ENCODE data around the gene SHISAL2A. TPM values are rescaled to one million over a fixed set of nuclear protein-coding genes. Genes with fewer than 3 reads are reported as not detected.

The SHISAL2A gene
- total RNA-seq, 1 donor from 2014 or later = 1.4 TPM

DNA sequence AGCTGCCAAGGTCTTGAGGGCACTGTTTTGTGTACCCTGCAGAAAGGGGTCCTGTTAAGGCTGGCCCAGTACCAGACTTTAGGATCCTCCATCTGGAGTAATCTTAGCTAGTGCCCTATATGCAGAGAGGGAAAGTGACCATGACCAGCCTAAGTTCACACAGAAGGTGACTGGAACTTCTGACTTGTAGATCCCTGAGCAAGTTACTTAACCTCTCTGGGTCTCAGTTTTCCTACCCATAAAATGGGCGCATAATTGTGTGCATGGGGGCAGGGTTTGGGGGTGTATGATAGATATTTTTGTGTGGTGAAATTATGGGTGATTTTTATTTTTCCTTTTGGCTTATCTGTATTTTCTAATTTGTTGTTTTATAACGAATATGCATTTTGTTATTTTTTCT, 3.3 kb upstream of the SHISAL2A start:
- Mint-ChIP-seq H3K9me3 (no peaks in the 10 kb centered on the region), H3K4me3 (no peak overlapping the region), H3K4me1 (peaks cover 19% of the 10 kb centered on the region), H3K27me3 (ENCODE audit: low read depth) (peaks cover 23% of the 10 kb centered on the region), H3K36me3 (no peaks in the 10 kb centered on the region), H3K27ac (no peak overlapping the region)
- TF ChIP-seq, protein P1, sequence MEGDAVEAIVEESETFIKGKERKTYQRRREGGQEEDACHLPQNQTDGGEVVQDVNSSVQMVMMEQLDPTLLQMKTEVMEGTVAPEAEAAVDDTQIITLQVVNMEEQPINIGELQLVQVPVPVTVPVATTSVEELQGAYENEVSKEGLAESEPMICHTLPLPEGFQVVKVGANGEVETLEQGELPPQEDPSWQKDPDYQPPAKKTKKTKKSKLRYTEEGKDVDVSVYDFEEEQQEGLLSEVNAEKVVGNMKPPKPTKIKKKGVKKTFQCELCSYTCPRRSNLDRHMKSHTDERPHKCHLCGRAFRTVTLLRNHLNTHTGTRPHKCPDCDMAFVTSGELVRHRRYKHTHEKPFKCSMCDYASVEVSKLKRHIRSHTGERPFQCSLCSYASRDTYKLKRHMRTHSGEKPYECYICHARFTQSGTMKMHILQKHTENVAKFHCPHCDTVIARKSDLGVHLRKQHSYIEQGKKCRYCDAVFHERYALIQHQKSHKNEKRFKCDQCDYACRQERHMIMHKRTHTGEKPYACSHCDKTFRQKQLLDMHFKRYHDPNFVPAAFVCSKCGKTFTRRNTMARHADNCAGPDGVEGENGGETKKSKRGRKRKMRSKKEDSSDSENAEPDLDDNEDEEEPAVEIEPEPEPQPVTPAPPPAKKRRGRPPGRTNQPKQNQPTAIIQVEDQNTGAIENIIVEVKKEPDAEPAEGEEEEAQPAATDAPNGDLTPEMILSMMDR (IDR thresholded peaks at IDR 0.05; ENCODE audit: unreplicated experiment) = no peak
- no peak for DNase-seq (ENCODE audit: low spot score in 2 of 2, unreplicated experiment in 2 of 2)

DNA sequence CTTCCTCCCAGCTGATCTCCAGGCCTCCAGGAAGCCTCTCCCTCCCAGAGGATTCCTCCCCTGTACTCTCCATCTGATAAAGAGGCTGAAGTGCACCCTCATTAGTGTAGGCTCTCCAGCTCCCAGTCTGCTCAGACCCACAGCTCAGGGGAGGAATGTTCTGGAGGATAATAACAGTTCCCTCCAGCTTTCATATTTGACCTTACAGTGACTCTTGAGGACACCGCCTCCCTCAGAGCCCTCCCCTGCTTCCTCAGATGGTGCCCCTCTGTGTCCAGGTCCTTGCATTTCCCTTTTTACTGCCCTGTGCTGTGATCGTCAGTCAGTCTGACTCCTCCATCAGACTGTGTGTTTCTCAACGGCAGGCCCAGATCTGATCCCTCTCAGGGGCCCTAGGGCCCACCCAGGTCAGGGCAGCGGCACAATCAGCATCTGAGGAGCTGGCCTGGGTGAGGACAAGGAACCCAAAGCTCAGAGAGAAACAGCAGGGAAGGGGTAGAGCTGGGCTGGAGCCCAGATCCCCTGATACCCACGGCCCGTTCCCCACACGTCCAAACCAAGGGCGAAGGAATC, 1.1 kb upstream of the SHISAL2A start:
- peak overlapping the region; percentile 48 for H3K27ac Mint-ChIP-seq
- TF ChIP-seq, protein P1 (IDR thresholded peaks at IDR 0.05; ENCODE audit: unreplicated experiment) = no peak
- peaks cover 23% of the 10 kb centered on the region for H3K27me3 Mint-ChIP-seq (ENCODE audit: low read depth)
- DNase-seq (ENCODE audit: low spot score in 2 of 2, unreplicated experiment in 2 of 2) = no peak
- H3K36me3 Mint-ChIP-seq = no peaks in the 10 kb centered on the region
- peak overlapping the region; percentile 42 for H3K4me3 Mint-ChIP-seq
- H3K4me1 Mint-ChIP-seq = peaks cover 28% of the 10 kb centered on the region
- H3K9me3 Mint-ChIP-seq = no peaks in the 10 kb centered on the region

- Mint-ChIP-seq H3K27me3 (ENCODE audit: low read depth) (peaks cover 23% of the 10 kb centered on the region), H3K27ac (no peak overlapping the region), H3K9me3 (no peaks in the 10 kb centered on the region), H3K4me3 (peak overlapping the region; percentile 57), H3K4me1 (peaks cover 42% of the 10 kb centered on the region), H3K36me3 (no peaks in the 10 kb centered on the region)
- DNase-seq (ENCODE audit: low spot score in 2 of 2, unreplicated experiment in 2 of 2) = peak in 1 of 2 experiments; percentile 27
- TF ChIP-seq, protein P1 (IDR thresholded peaks at IDR 0.05; ENCODE audit: unreplicated experiment) = no peak
Observed at GRCh38 chr1:52633291-52633754, 355 bp downstream of the SHISAL2A start.

GRCh38 chr1:52634111-52634510, 1.1 kb downstream of the SHISAL2A start:
- H3K4me3 Mint-ChIP-seq = peak overlapping the region; percentile 57
- H3K36me3 Mint-ChIP-seq = no peaks in the 10 kb centered on the region
- no peak for DNase-seq (ENCODE audit: low spot score in 2 of 2, unreplicated experiment in 2 of 2)
- H3K9me3 Mint-ChIP-seq = no peaks in the 10 kb centered on the region
- TF ChIP-seq, protein P1 (IDR thresholded peaks at IDR 0.05; ENCODE audit: unreplicated experiment) = no peak
- peaks cover 23% of the 10 kb centered on the region for H3K27me3 Mint-ChIP-seq (ENCODE audit: low read depth)
- H3K4me1 Mint-ChIP-seq = peaks cover 41% of the 10 kb centered on the region
- H3K27ac Mint-ChIP-seq = no peak overlapping the region

DNA sequence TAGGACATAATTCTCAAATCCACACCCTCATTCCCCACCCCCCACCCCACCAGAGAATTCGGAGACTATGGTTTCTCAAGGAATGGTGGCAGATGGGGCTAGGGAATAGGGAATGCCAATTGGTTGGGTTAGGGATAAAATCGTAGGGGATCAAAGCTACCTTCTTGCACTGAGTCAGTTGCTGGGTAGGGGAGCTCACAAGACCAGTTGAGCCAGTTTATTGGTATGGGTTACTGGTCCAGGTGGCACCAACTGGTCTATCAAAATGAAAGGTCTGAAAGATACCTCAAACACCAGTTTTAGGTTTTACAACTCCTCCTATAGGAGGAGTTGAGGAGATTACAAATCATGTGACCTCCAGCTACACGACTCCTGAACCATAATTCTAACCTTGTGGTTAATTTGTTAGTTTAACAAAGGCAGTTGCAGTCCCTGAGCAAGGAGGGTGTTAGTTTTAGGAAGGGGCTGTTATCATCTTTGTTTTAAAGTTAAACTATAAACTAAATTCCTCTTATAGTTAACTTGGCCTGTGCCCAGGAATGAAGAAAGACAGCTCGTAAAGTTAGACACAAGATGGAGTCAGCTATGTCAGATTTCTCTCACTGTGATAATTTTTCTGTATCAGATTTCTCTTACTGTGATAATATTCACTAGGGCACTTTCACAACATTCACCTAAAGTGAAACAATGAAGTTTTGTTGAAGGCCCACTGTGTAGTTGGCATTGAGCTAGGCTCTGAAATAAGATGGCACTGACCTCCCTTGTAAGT, 2.5 kb downstream of the SHISAL2A start:
- Mint-ChIP-seq H3K9me3 (no peaks in the 10 kb centered on the region), H3K36me3 (no peaks in the 10 kb centered on the region), H3K27ac (no peak overlapping the region), H3K4me3 (no peak overlapping the region), H3K4me1 (peaks cover 40% of the 10 kb centered on the region), H3K27me3 (ENCODE audit: low read depth) (peaks cover 23% of the 10 kb centered on the region)
- no peak for DNase-seq (ENCODE audit: low spot score in 2 of 2, unreplicated experiment in 2 of 2)
- TF ChIP-seq, protein P1 (IDR thresholded peaks at IDR 0.05; ENCODE audit: unreplicated experiment) = no peak
